Panc1 (cell line): ENCODE results near the gene ERCC1.

Source experiments
- POLR2AphosphoS5 ChIP-seq: IDR thresholded peaks from 2 replicates; pipeline ENCODE4 v1.6.1; 2012; ENCODE audit warnings: mild to moderate bottlenecking, low read depth, low read length, moderate library complexity
- SIN3A ChIP-seq: IDR thresholded peaks from 2 replicates; pipeline ENCODE4 v1.6.1; 2012; ENCODE audit warnings: low read depth, mild to moderate bottlenecking, low read length, moderate library complexity, borderline replicate concordance; ENCODE audit not compliant: insufficient read depth
- TF ChIP-seq, protein P1 (sequence below): fragments of 450-650 bp; IDR thresholded peaks from 2 replicates; pipeline ENCODE4 v1.5.1; 2017; ENCODE audit warnings: mild to moderate bottlenecking

DNA sequence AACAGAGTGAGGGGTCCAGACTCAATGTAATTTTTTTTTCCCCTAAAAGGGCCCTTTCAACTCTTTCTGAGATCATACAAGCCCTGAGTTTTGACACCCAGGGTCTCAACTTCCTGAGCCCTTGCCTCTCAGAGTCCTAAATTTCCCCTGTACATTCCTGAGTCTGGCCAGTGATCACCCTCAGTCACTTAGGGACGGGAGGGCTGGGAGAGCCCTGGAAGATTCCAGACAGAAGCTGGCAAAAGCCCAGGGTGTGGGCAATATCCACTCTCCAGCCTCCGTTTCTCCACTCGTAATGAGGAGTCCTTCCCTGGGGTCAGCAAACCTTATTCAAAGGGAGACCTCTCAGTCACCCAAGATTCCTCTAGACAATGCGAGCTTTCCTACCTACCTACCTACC is 20.4 kb downstream of the ERCC1 start:
- no peak for TF ChIP-seq POLR2AphosphoS5
- TF ChIP-seq, protein P1, sequence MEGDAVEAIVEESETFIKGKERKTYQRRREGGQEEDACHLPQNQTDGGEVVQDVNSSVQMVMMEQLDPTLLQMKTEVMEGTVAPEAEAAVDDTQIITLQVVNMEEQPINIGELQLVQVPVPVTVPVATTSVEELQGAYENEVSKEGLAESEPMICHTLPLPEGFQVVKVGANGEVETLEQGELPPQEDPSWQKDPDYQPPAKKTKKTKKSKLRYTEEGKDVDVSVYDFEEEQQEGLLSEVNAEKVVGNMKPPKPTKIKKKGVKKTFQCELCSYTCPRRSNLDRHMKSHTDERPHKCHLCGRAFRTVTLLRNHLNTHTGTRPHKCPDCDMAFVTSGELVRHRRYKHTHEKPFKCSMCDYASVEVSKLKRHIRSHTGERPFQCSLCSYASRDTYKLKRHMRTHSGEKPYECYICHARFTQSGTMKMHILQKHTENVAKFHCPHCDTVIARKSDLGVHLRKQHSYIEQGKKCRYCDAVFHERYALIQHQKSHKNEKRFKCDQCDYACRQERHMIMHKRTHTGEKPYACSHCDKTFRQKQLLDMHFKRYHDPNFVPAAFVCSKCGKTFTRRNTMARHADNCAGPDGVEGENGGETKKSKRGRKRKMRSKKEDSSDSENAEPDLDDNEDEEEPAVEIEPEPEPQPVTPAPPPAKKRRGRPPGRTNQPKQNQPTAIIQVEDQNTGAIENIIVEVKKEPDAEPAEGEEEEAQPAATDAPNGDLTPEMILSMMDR = no peak
- no peak for TF ChIP-seq SIN3A
